ENCODE results near the gene PDCD10. TPM values are rescaled to one million over a fixed set of nuclear protein-coding genes. Genes with fewer than 3 reads are reported as not detected.

The PDCD10 gene
- total RNA-seq, 1 donor from 2014 or later = 35.3 TPM

GRCh38 chr3:167669699-167670098, 65.0 kb downstream of the PDCD10 start:
- Mint-ChIP-seq H3K27me3 (ENCODE audit: low read depth) (no peaks in the 10 kb centered on the region), H3K4me3 (no peak overlapping the region), H3K36me3 (peaks cover 20% of the 10 kb centered on the region), H3K9me3 (peaks cover 21% of the 10 kb centered on the region), H3K4me1 (no peaks in the 10 kb centered on the region), H3K27ac (no peak overlapping the region)
- DNase-seq (ENCODE audit: low spot score in 2 of 2, unreplicated experiment in 2 of 2) = no peak
- no peak for TF ChIP-seq CTCF (IDR thresholded peaks at IDR 0.05; ENCODE audit: unreplicated experiment)

- no peak for TF ChIP-seq CTCF (IDR thresholded peaks at IDR 0.05; ENCODE audit: unreplicated experiment)
- H3K4me3 Mint-ChIP-seq = no peak overlapping the region
- H3K36me3 Mint-ChIP-seq = peaks cover 11% of the 10 kb centered on the region
- peaks cover 12% of the 10 kb centered on the region for H3K9me3 Mint-ChIP-seq
- no peak overlapping the region for H3K27ac Mint-ChIP-seq
- no peaks in the 10 kb centered on the region for H3K27me3 Mint-ChIP-seq (ENCODE audit: low read depth)
- DNase-seq (ENCODE audit: low spot score in 2 of 2, unreplicated experiment in 2 of 2) = no peak
- H3K4me1 Mint-ChIP-seq = no peaks in the 10 kb centered on the region
Measured at GRCh38 chr3:167668651-167669050, 66.0 kb downstream of the PDCD10 start.

GRCh38 chr3:167666563-167666962, 68.1 kb downstream of the PDCD10 start:
- DNase-seq (ENCODE audit: low spot score in 2 of 2, unreplicated experiment in 2 of 2) = no peak
- H3K4me1 Mint-ChIP-seq = no peaks in the 10 kb centered on the region
- no peaks in the 10 kb centered on the region for H3K27me3 Mint-ChIP-seq (ENCODE audit: low read depth)
- H3K36me3 Mint-ChIP-seq = no peaks in the 10 kb centered on the region
- TF ChIP-seq CTCF (IDR thresholded peaks at IDR 0.05; ENCODE audit: unreplicated experiment) = no peak
- no peak overlapping the region for H3K27ac Mint-ChIP-seq
- no peak overlapping the region for H3K4me3 Mint-ChIP-seq
- no peaks in the 10 kb centered on the region for H3K9me3 Mint-ChIP-seq

- no peak for TF ChIP-seq CTCF (IDR thresholded peaks at IDR 0.05; ENCODE audit: unreplicated experiment)
- no peak overlapping the region for H3K27ac Mint-ChIP-seq
- no peak for DNase-seq (ENCODE audit: low spot score in 2 of 2, unreplicated experiment in 2 of 2)
- no peaks in the 10 kb centered on the region for H3K9me3 Mint-ChIP-seq
- H3K27me3 Mint-ChIP-seq (ENCODE audit: low read depth) = no peaks in the 10 kb centered on the region
- no peaks in the 10 kb centered on the region for H3K36me3 Mint-ChIP-seq
- no peaks in the 10 kb centered on the region for H3K4me1 Mint-ChIP-seq
- no peak overlapping the region for H3K4me3 Mint-ChIP-seq
Measured at GRCh38 chr3:167662919-167663400, 71.7 kb downstream of the PDCD10 start.

GRCh38 chr3:167657684-167658225, 76.9 kb downstream of the PDCD10 start:
- Mint-ChIP-seq H3K27ac (no peak overlapping the region), H3K36me3 (no peaks in the 10 kb centered on the region), H3K9me3 (no peaks in the 10 kb centered on the region), H3K4me3 (no peak overlapping the region), H3K4me1 (no peaks in the 10 kb centered on the region), H3K27me3 (ENCODE audit: low read depth) (no peaks in the 10 kb centered on the region)
- DNase-seq (ENCODE audit: low spot score in 2 of 2, unreplicated experiment in 2 of 2) = no peak
- no peak for TF ChIP-seq CTCF (IDR thresholded peaks at IDR 0.05; ENCODE audit: unreplicated experiment)

GRCh38 chr3:167656821-167657220, 77.9 kb downstream of the PDCD10 start:
- no peak for DNase-seq (ENCODE audit: low spot score in 2 of 2, unreplicated experiment in 2 of 2)
- Mint-ChIP-seq H3K36me3 (no peaks in the 10 kb centered on the region), H3K4me3 (no peak overlapping the region), H3K27me3 (ENCODE audit: low read depth) (no peaks in the 10 kb centered on the region), H3K9me3 (no peaks in the 10 kb centered on the region), H3K27ac (no peak overlapping the region), H3K4me1 (no peaks in the 10 kb centered on the region)
- TF ChIP-seq CTCF (IDR thresholded peaks at IDR 0.05; ENCODE audit: unreplicated experiment) = no peak
